HCT116 (cell line): ENCODE data around the gene RCBTB2.

ENCODE experiments used
- EZH2 ChIP-seq: fragments of 200-600 bp; sonication (generic); IDR thresholded peaks from 2 replicates; pipeline ENCODE4 v1.6.1; 2017; ENCODE audit warnings: antibody characterized with exemption, mixed run types
- POLR2A ChIP-seq: IDR thresholded peaks from 2 replicates; pipeline ENCODE4 v1.7.0; 2011; ENCODE audit warnings: borderline replicate concordance; ENCODE audit not compliant: insufficient read depth, insufficient read length; ENCODE audit errors: extremely low read depth
- POLR2AphosphoS5 ChIP-seq: IDR thresholded peaks from 2 replicates; pipeline ENCODE4 v1.6.1; 2011; ENCODE audit warnings: mild to moderate bottlenecking, low read depth, low read length, moderate library complexity
- REST ChIP-seq: IDR thresholded peaks from 2 replicates; pipeline ENCODE4 v1.6.1; 2012; ENCODE audit warnings: low read depth

- TF ChIP-seq REST (no peak), EZH2 (no peak), POLR2AphosphoS5 (no peak), POLR2A (no peak)
Measured at GRCh38 chr13:48582084-48582483, 49.2 kb upstream of the RCBTB2 start.
